C4-2B (cell line): ENCODE measurements around the gene ARHGAP31.

Experiments
- CTCF ChIP-seq: fragments of 450-650 bp; conservative IDR thresholded peaks from 2 replicates; pipeline ENCODE4 v1.5.1; 2017; ENCODE audit warnings: mild to moderate bottlenecking
- ZFX ChIP-seq: fragments of 450-650 bp; IDR thresholded peaks from 2 replicates; pipeline ENCODE4 v1.6.1; 2017

- TF ChIP-seq CTCF (no peak), ZFX (no peak)
Measured at GRCh38 chr3:119350114-119350513, 55.9 kb downstream of the ARHGAP31 start.
